Dendritic cell treated with granulocyte-macrophage colony-stimulating factor and Interleukin-4, amounts not matched to agents 40 ng/mL and 50 ng/mL, for 4 days (primary cell): ENCODE results near the gene KBTBD7.
A peak's percentile ranks its signal among the peaks of the same experiment; 100 is the strongest.

Experiments
- H3K27ac Mint-ChIP-seq: one replicate; pipeline ENCODE4 v1.8.0; 2022; ENCODE audit warnings: mild to moderate bottlenecking, mixed read lengths
- H3K27me3 Mint-ChIP-seq: one replicate; pipeline ENCODE4 v1.8.0; 2022; ENCODE audit warnings: mild to moderate bottlenecking, mixed read lengths
- H3K36me3 Mint-ChIP-seq: one replicate; pipeline ENCODE4 v1.8.0; 2022; ENCODE audit warnings: low read depth, mixed read lengths
- H3K4me1 Mint-ChIP-seq: one replicate; pipeline ENCODE4 v1.8.0; 2022; ENCODE audit warnings: low read depth, mixed read lengths
- H3K4me3 Mint-ChIP-seq: one replicate; pipeline ENCODE4 v1.8.0; 2022; ENCODE audit warnings: mild to moderate bottlenecking, moderate library complexity, mixed read lengths
- H3K9me3 Mint-ChIP-seq: one replicate; pipeline ENCODE4 v1.8.0; 2022; ENCODE audit warnings: mixed read lengths
- intact Hi-C: fragments of 100-400 bp; cut with micrococcal nuclease; formaldehyde crosslinking; loops from one replicate; pipeline ENCODE4 v1.15.0; 2022

Gene KBTBD7

DNA sequence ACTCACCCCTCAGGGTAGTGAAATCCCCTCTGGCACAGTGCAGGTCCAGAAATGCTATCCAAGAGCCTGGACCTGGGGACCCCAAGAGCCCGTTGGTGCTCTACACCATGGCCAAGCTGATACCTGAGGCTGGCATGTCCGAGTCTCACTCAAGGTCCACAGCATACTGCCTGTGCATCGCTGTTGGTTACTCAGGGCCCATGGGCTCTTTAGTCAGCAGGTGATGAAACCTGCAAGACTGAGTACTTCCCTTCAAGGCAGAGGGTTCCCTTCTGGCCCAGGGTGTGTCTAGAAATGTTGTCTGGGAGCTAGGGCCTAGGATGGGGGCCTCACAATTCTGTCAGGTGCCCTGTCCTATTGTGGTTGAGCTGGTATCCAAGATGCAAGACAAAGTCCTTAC lies 19.6 kb upstream of the KBTBD7 start:
- Mint-ChIP-seq H3K4me1 (no peaks in the 10 kb centered on the region), H3K9me3 (peaks cover 29% of the 10 kb centered on the region), H3K27me3 (no peaks in the 10 kb centered on the region), H3K4me3 (no peak overlapping the region), H3K27ac (no peak overlapping the region), H3K36me3 (peaks cover 15% of the 10 kb centered on the region)
- intact Hi-C loops, result no loop called here

- no peaks in the 10 kb centered on the region for H3K4me1 Mint-ChIP-seq
- H3K4me3 Mint-ChIP-seq, result no peak overlapping the region
- H3K27me3 Mint-ChIP-seq, result no peaks in the 10 kb centered on the region
- intact Hi-C loops, result no loop called here
- peaks cover 14% of the 10 kb centered on the region for H3K36me3 Mint-ChIP-seq
- H3K27ac Mint-ChIP-seq, result no peak overlapping the region
- peaks cover 29% of the 10 kb centered on the region for H3K9me3 Mint-ChIP-seq
Measured at GRCh38 chr13:41213316-41213715, 18.9 kb upstream of the KBTBD7 start.

DNA sequence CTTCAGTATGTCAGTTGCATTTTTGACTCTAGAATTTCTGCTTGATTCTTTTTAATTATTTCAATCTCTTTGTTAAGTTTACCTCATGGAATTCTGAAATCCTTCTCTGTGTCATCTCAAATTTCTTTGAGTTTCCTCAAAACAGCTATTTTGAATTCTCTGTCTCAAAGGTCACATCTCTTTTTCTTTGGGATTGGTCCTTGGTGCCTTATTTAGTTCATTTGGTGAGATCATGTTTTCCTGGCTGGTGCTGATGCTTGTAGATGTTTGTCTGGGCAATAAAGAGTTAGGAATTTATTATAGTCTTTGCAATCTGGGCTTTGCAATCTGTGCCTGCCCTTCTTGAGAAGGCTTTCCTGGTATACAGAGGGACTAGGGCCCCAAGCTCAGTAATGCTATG lies 18.5 kb upstream of the KBTBD7 start:
- H3K27me3 Mint-ChIP-seq, result no peaks in the 10 kb centered on the region
- peaks cover 29% of the 10 kb centered on the region for H3K9me3 Mint-ChIP-seq
- intact Hi-C loops, result no loop called here
- no peak overlapping the region for H3K27ac Mint-ChIP-seq
- H3K4me3 Mint-ChIP-seq, result no peak overlapping the region
- H3K4me1 Mint-ChIP-seq, result no peaks in the 10 kb centered on the region
- H3K36me3 Mint-ChIP-seq, result peaks cover 12% of the 10 kb centered on the region

DNA sequence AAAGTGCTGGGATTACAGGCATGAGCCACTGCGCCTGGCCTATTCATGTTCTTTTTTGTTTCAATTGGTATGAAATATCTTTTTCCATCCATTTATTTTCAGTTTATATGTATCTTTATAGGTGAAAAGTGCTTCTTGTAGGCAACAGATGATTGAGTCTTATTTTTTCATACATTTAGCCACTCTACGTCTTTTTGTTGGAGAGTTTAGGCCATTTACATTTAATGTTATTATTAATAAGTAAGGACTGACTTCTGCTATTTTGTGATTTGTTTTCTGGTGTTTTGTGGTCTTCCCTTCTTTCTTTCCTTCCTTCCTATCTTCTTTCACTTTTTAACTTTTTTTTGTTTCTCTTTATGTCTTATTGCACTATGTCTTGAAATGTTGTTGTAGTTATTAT lies 16.7 kb upstream of the KBTBD7 start:
- Mint-ChIP-seq H3K4me1 (no peaks in the 10 kb centered on the region), H3K9me3 (peaks cover 29% of the 10 kb centered on the region)

GRCh38 chr13:41206467-41206866 lies 12.1 kb upstream of the KBTBD7 start:
- no peak overlapping the region for H3K4me3 Mint-ChIP-seq
- H3K36me3 Mint-ChIP-seq, result peaks cover 6% of the 10 kb centered on the region
- no peaks in the 10 kb centered on the region for H3K27me3 Mint-ChIP-seq
- intact Hi-C loops, result no loop called here
- no peak overlapping the region for H3K27ac Mint-ChIP-seq
- H3K4me1 Mint-ChIP-seq, result no peaks in the 10 kb centered on the region
- H3K9me3 Mint-ChIP-seq, result peaks cover 17% of the 10 kb centered on the region

More for the DNA sequence above, 16.7 kb upstream of the KBTBD7 start:
- Mint-ChIP-seq H3K27ac (no peak overlapping the region), H3K4me3 (no peak overlapping the region), H3K36me3 (peaks cover 7% of the 10 kb centered on the region), H3K27me3 (no peaks in the 10 kb centered on the region)
- intact Hi-C loops, result no loop called here

DNA sequence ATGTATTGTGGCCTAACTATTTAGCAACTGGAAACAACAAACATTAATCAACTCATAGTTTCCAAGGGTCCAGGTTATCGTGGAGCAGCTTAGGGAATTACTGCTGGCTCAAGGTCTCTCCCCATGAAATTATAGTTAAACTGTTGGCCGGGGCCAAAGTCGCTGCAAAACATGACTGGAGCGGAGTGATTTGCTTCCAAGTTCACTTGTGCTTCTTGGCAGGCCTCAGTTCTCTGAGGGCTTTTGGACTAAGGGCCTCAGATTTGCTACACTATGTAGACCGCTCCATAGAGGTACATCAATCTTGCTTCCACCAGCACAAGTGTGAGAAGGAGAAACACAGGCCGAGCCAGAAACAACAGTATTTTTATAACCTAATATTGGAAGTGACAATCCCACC lies 9.4 kb upstream of the KBTBD7 start:
- H3K27ac Mint-ChIP-seq, result no peak overlapping the region
- intact Hi-C loops, result no loop called here
- no peaks in the 10 kb centered on the region for H3K4me1 Mint-ChIP-seq
- H3K4me3 Mint-ChIP-seq, result no peak overlapping the region
- H3K27me3 Mint-ChIP-seq, result no peaks in the 10 kb centered on the region
- H3K36me3 Mint-ChIP-seq, result no peaks in the 10 kb centered on the region
- H3K9me3 Mint-ChIP-seq, result no peaks in the 10 kb centered on the region

GRCh38 chr13:41200126-41200525 lies 5.8 kb upstream of the KBTBD7 start:
- no peak overlapping the region for H3K27ac Mint-ChIP-seq
- H3K27me3 Mint-ChIP-seq, result no peaks in the 10 kb centered on the region
- no peak overlapping the region for H3K4me3 Mint-ChIP-seq
- intact Hi-C loops, result no loop called here
- no peaks in the 10 kb centered on the region for H3K4me1 Mint-ChIP-seq
- H3K36me3 Mint-ChIP-seq, result no peaks in the 10 kb centered on the region
- H3K9me3 Mint-ChIP-seq, result no peaks in the 10 kb centered on the region

GRCh38 chr13:41199526-41199925 lies 5.2 kb upstream of the KBTBD7 start:
- no peaks in the 10 kb centered on the region for H3K27me3 Mint-ChIP-seq
- H3K36me3 Mint-ChIP-seq, result peaks cover 1% of the 10 kb centered on the region
- H3K9me3 Mint-ChIP-seq, result no peaks in the 10 kb centered on the region
- H3K4me1 Mint-ChIP-seq, result peaks cover 3% of the 10 kb centered on the region
- H3K27ac Mint-ChIP-seq, result no peak overlapping the region
- intact Hi-C loops, result no loop called here
- no peak overlapping the region for H3K4me3 Mint-ChIP-seq

DNA sequence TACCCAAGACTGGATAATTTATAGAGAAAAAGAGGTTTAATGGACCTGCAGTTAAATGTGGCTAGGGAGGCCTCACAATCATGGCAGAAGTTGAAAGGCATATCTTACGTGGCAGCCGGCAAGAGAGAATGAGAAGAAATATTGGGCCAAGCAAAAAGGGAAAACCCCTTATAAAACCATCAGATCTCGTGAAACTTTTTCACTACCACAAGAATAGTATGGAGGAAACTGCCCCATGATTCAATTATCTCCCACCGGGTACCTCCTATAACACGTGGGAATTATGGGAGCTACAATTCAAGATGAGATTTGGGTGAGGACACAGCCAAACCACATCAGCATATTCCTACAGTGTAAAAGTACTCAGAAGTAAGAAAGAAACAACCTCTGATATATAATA lies 4.7 kb upstream of the KBTBD7 start:
- Mint-ChIP-seq H3K9me3 (no peaks in the 10 kb centered on the region), H3K27me3 (no peaks in the 10 kb centered on the region), H3K36me3 (peaks cover 5% of the 10 kb centered on the region), H3K27ac (no peak overlapping the region), H3K4me3 (no peak overlapping the region), H3K4me1 (peaks cover 7% of the 10 kb centered on the region)
- intact Hi-C loops, result no loop called here

DNA sequence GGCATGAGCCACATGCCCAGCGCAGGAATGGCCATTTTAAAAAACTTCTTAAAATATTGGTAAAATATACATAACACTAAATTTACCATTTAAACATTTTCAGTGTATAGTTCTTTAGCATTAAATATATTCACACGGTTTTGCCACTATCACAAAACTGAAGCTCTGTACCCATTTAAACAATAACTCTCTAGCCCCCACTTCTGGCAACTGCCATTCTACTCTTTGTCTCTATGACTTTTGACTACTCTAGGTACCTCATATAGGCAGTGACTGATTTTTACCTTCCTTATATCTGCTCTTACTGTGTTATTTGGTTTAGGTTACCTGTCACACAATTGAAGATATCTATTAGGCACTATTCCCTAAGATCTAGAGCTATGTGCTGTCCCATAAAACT lies 2.3 kb upstream of the KBTBD7 start:
- intact Hi-C loops, result no loop called here
- no peak overlapping the region for H3K27ac Mint-ChIP-seq
- H3K27me3 Mint-ChIP-seq, result no peaks in the 10 kb centered on the region
- no peak overlapping the region for H3K4me3 Mint-ChIP-seq
- H3K9me3 Mint-ChIP-seq, result peaks cover 9% of the 10 kb centered on the region
- H3K36me3 Mint-ChIP-seq, result peaks cover 26% of the 10 kb centered on the region
- peaks cover 26% of the 10 kb centered on the region for H3K4me1 Mint-ChIP-seq

- intact Hi-C loops, result no loop called here
- Mint-ChIP-seq H3K4me1 (peaks cover 26% of the 10 kb centered on the region), H3K4me3 (no peak overlapping the region), H3K9me3 (peaks cover 9% of the 10 kb centered on the region), H3K36me3 (peaks cover 26% of the 10 kb centered on the region), H3K27me3 (no peaks in the 10 kb centered on the region), H3K27ac (no peak overlapping the region)
Measured at GRCh38 chr13:41196011-41196410, 1.6 kb upstream of the KBTBD7 start.

GRCh38 chr13:41193469-41193868 lies 900 bp downstream of the KBTBD7 start:
- H3K4me1 Mint-ChIP-seq, result peaks cover 26% of the 10 kb centered on the region
- intact Hi-C loops, result loop anchor here (5.0 kb wide), 1 partner anchor 271 kb away; no protein-coding TSS in a partner anchor
- H3K36me3 Mint-ChIP-seq, result peaks cover 34% of the 10 kb centered on the region
- peak overlapping the region; percentile 91 for H3K4me3 Mint-ChIP-seq
- no peaks in the 10 kb centered on the region for H3K27me3 Mint-ChIP-seq
- H3K27ac Mint-ChIP-seq, result peak overlapping the region; percentile 97
- H3K9me3 Mint-ChIP-seq, result peaks cover 9% of the 10 kb centered on the region

GRCh38 chr13:41188584-41188983 lies 5.8 kb downstream of the KBTBD7 start:
- Mint-ChIP-seq H3K27me3 (no peaks in the 10 kb centered on the region), H3K27ac (no peak overlapping the region), H3K4me3 (no peak overlapping the region), H3K9me3 (peaks cover 9% of the 10 kb centered on the region), H3K36me3 (peaks cover 23% of the 10 kb centered on the region), H3K4me1 (peaks cover 14% of the 10 kb centered on the region)
- intact Hi-C loops, result no loop called here

DNA sequence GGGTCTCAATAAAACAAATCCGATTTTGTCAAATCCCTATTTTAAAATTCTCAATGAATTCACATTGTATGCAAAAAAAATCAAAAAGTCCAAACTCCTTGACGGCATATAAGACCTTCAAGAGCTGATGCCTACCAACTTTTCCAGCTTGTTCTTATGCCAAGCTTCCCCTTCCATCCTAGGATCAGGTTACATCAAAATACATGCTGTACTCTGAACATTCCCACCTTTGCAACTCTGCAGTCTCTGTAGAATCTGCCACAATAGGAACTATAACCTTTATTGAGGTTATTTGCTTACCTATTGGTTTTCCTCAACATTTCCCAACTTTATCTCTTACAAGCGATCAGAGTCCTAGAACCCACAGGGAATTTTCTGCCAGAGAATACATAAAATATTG lies 7.9 kb downstream of the KBTBD7 start:
- Mint-ChIP-seq H3K36me3 (peaks cover 8% of the 10 kb centered on the region), H3K27me3 (no peaks in the 10 kb centered on the region), H3K27ac (no peak overlapping the region), H3K4me1 (no peaks in the 10 kb centered on the region), H3K9me3 (no peaks in the 10 kb centered on the region), H3K4me3 (no peak overlapping the region)
- intact Hi-C loops, result no loop called here

GRCh38 chr13:41182231-41182630 lies 12.1 kb downstream of the KBTBD7 start:
- Mint-ChIP-seq H3K36me3 (no peaks in the 10 kb centered on the region), H3K9me3 (no peaks in the 10 kb centered on the region), H3K4me1 (peaks cover 12% of the 10 kb centered on the region), H3K27me3 (no peaks in the 10 kb centered on the region), H3K4me3 (no peak overlapping the region), H3K27ac (no peak overlapping the region)
- intact Hi-C loops, result no loop called here
